GM15510 (cell line): Measurements from ENCODE around the gene CERKL.

ENCODE experiments used
- POLR2A ChIP-seq: IDR thresholded peaks from 3 replicates; pipeline ENCODE4 v1.6.1; 2011; ENCODE audit warnings: borderline replicate concordance; ENCODE audit not compliant: insufficient read length; ENCODE audit errors: extremely low read depth

The CERKL gene

GRCh38 chr2:181536730-181537129, 120.2 kb downstream of the CERKL start:
- no peak for TF ChIP-seq POLR2A

- no peak for TF ChIP-seq POLR2A
Measured at GRCh38 chr2:181528441-181528840, 128.5 kb downstream of the CERKL start.

DNA sequence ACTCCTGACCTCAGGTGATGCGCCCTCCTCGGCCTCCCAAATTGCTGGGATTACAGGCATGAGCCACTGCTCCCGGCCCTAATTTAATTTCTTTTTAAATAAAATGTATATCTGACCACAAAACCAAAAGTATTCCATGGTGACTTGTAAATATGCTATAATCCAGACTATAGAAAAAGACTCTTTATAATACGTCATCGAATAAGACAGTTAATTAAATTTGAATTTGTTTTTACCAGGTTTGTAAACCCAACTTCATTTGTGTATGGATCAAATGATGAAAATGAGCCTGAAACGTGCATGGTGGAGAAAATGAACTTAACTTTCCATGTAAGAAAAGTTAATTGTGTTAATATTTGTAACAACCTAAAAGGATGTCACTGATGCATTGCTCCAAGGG, 129.8 kb downstream of the CERKL start:
- no peak for TF ChIP-seq POLR2A

DNA sequence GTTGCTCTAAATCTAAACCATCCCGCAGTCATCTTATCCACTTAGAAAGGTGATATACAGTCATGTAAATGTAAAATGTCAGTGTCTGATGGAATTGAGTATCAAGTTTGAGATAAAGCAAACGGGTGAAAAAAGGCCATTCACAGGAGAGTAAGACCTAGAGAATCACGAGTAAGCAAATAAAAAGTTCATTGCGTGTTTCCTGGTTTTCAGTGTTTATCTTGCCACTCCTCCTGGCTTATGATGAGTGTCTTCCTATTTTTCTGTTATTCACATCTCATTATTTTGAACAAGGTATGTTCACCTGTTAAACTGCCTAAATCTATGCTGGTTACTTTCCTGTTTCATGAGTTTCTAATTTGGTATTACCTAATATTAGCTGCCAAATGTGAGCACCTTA, 130.9 kb downstream of the CERKL start:
- TF ChIP-seq POLR2A, result no peak

GRCh38 chr2:181523756-181524155, 133.1 kb downstream of the CERKL start:
- no peak for TF ChIP-seq POLR2A

- no peak for TF ChIP-seq POLR2A
Measured at GRCh38 chr2:181520253-181520652, 136.7 kb downstream of the CERKL start.

- no peak for TF ChIP-seq POLR2A
Measured at GRCh38 chr2:181517685-181518301, 139.1 kb downstream of the CERKL start.

GRCh38 chr2:181516992-181517391, 139.9 kb downstream of the CERKL start:
- TF ChIP-seq POLR2A, result no peak

DNA sequence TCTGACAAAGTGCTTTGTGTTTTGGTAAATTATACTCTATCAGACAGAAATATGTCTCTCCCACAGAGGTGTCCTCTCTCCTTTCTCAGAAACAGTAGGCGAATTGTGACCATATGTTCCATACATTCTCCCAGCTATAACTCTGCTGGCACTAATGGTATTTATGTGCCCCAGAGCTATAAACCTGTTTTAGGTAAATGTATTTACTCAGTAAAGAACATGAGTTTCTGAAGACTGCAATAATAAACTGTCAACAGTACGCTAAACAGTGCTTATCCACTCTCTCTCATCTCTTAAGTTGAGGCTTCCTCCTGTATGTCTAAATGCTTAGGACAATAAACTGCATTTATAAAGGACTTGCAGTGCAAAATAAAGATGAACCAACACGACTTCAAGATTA, 141.2 kb downstream of the CERKL start:
- TF ChIP-seq POLR2A, result no peak

- TF ChIP-seq POLR2A, result no peak
Measured at GRCh38 chr2:181500201-181500600, 156.7 kb downstream of the CERKL start.

GRCh38 chr2:181499231-181499630, 157.7 kb downstream of the CERKL start:
- TF ChIP-seq POLR2A, result no peak
